Large intestine (tissue), 3 donors: ENCODE results near the gene PRPH. TPM values are rescaled to one million over a fixed set of nuclear protein-coding genes. Genes with fewer than 3 reads are reported as not detected.

ENCODE experiments used
- DNase-seq, 2 donors: peaks; one replicate each; pipeline versions ENCODE4 v3.0.0 to v3.0.0-alpha.2; 2013
- H3K27ac ChIP-seq: one replicate; pipeline ENCODE4 v1.5.1; 2013; ENCODE audit warnings: low read length
- H3K27me3 ChIP-seq: 2 replicates; pipeline ENCODE4 v1.6.1; 2013; ENCODE audit warnings: low read length; ENCODE audit not compliant: control insufficient read depth, insufficient read depth
- H3K36me3 ChIP-seq: 2 replicates; pipeline ENCODE4 v1.6.1; 2013; ENCODE audit warnings: low read length; ENCODE audit not compliant: control insufficient read depth, insufficient read depth
- H3K4me1 ChIP-seq: one replicate; pipeline ENCODE4 v1.6.1; 2013; ENCODE audit warnings: low read length; ENCODE audit not compliant: control insufficient read depth, insufficient read depth
- H3K4me3 ChIP-seq: one replicate; pipeline ENCODE4 v1.5.1; 2013; ENCODE audit warnings: low read length
- H3K9me3 ChIP-seq: one replicate; pipeline ENCODE4 v1.6.1; 2013; ENCODE audit warnings: mild to moderate bottlenecking, low read depth, low read length, moderate library complexity; ENCODE audit not compliant: control insufficient read depth
- WGBS: methylation state at CpG from one replicate; pipeline ENCODE4 v1.1.5; 2013; ENCODE audit warnings: low lambda C conversion rate; ENCODE audit not compliant: insufficient coverage; 5-methylcytosine and 5-hydroxymethylcytosine counted together
- polyA plus RNA-seq: library from polyadenylated mRNA; unstranded; fragments of 120-200 nt; gene quantifications from one replicate; pipeline ENCODE4 v1.2.1, GENCODE V29; 2013

Gene PRPH
- polyA plus RNA-seq, 1 donor, result 115 TPM

- no peaks in the 10 kb centered on the region for H3K4me1 ChIP-seq
These were observed 5.9 kb upstream of the PRPH start for GRCh38 chr12:49288922-49289555.

GRCh38 chr12:49292729-49293055 is 2.3 kb upstream of the PRPH start:
- Histone ChIP-seq H3K27ac (no peak overlapping the region), H3K4me3 (no peak overlapping the region), H3K27me3 (peaks cover 67% of the 10 kb centered on the region), H3K36me3 (no peaks in the 10 kb centered on the region), H3K9me3 (peaks cover 20% of the 10 kb centered on the region), H3K4me1 (peaks cover 15% of the 10 kb centered on the region)
- no CpG with 5 or more reads among the region's 7 CpGs for WGBS
- no peak for DNase-seq

More at GRCh38 chr12:49288922-49289555, 5.9 kb upstream of the PRPH start:
- H3K9me3 ChIP-seq, result no peaks in the 10 kb centered on the region
- no peak for DNase-seq
- no peak overlapping the region for H3K27ac ChIP-seq
- peaks cover 42% of the 10 kb centered on the region for H3K27me3 ChIP-seq
- 80% methylated on average over 2 of the region's 9 CpGs for WGBS
- no peak overlapping the region for H3K4me3 ChIP-seq
- H3K36me3 ChIP-seq, result no peaks in the 10 kb centered on the region

- peaks cover 20% of the 10 kb centered on the region for H3K9me3 ChIP-seq
- H3K4me1 ChIP-seq, result peaks cover 18% of the 10 kb centered on the region
- H3K27ac ChIP-seq, result peak overlapping the region; percentile 20
- 0% methylated on average over 2 of the region's 18 CpGs for WGBS
- no peak overlapping the region for H3K4me3 ChIP-seq
- peak; percentile 31 to 37 for DNase-seq
- no peaks in the 10 kb centered on the region for H3K36me3 ChIP-seq
- peaks cover 68% of the 10 kb centered on the region for H3K27me3 ChIP-seq
These were observed 1.6 kb upstream of the PRPH start for GRCh38 chr12:49293056-49293956.

- peaks cover 18% of the 10 kb centered on the region for H3K4me1 ChIP-seq
- no CpG with 5 or more reads among the region's 8 CpGs for WGBS
- peak overlapping the region; percentile 24 for H3K27ac ChIP-seq
- DNase-seq, result no peak
- H3K9me3 ChIP-seq, result peaks cover 20% of the 10 kb centered on the region
- H3K27me3 ChIP-seq, result peaks cover 76% of the 10 kb centered on the region
- H3K4me3 ChIP-seq, result no peak overlapping the region
- H3K36me3 ChIP-seq, result no peaks in the 10 kb centered on the region
These were observed 702 bp upstream of the PRPH start for GRCh38 chr12:49294086-49294803.

GRCh38 chr12:49294804-49295081 is 204 bp upstream of the PRPH start:
- Histone ChIP-seq H3K4me1 (peaks cover 18% of the 10 kb centered on the region), H3K27me3 (peaks cover 76% of the 10 kb centered on the region), H3K36me3 (no peaks in the 10 kb centered on the region), H3K4me3 (no peak overlapping the region), H3K9me3 (peaks cover 20% of the 10 kb centered on the region), H3K27ac (peak overlapping the region; percentile 24)
- WGBS, result no CpG with 5 or more reads among the region's 5 CpGs
- DNase-seq, result peak in 1 of 2 donors; percentile 24

- DNase-seq, result peak; percentile 44 to 57
- Histone ChIP-seq H3K9me3 (peaks cover 20% of the 10 kb centered on the region), H3K27ac (no peak overlapping the region), H3K36me3 (no peaks in the 10 kb centered on the region), H3K4me3 (peak overlapping the region; percentile 32), H3K27me3 (peaks cover 71% of the 10 kb centered on the region), H3K4me1 (peaks cover 18% of the 10 kb centered on the region)
- WGBS, result no CpG with 5 or more reads among the region's 54 CpGs
These were observed 1.3 kb downstream of the PRPH start for GRCh38 chr12:49296034-49296835.

GRCh38 chr12:49296836-49297694 is 2.1 kb downstream of the PRPH start:
- Histone ChIP-seq H3K4me1 (peaks cover 18% of the 10 kb centered on the region), H3K27ac (no peak overlapping the region), H3K36me3 (no peaks in the 10 kb centered on the region), H3K27me3 (peaks cover 71% of the 10 kb centered on the region), H3K4me3 (peak overlapping the region; percentile 32), H3K9me3 (peaks cover 20% of the 10 kb centered on the region)
- DNase-seq, result peak; percentile 23 to 54
- 0% methylated on average over 5 of the region's 77 CpGs for WGBS

GRCh38 chr12:49297695-49298060 is 2.7 kb downstream of the PRPH start:
- peaks cover 18% of the 10 kb centered on the region for H3K4me1 ChIP-seq
- H3K36me3 ChIP-seq, result no peaks in the 10 kb centered on the region
- H3K27ac ChIP-seq, result no peak overlapping the region
- no peak for DNase-seq
- H3K9me3 ChIP-seq, result peaks cover 20% of the 10 kb centered on the region
- no peak overlapping the region for H3K4me3 ChIP-seq
- peaks cover 71% of the 10 kb centered on the region for H3K27me3 ChIP-seq
- no CpG with 5 or more reads among the region's 8 CpGs for WGBS

- WGBS, result 29% methylated on average over 1 of the region's 6 CpGs
- Histone ChIP-seq H3K36me3 (no peaks in the 10 kb centered on the region), H3K27ac (no peak overlapping the region), H3K9me3 (peaks cover 20% of the 10 kb centered on the region), H3K27me3 (peaks cover 71% of the 10 kb centered on the region), H3K4me1 (peaks cover 18% of the 10 kb centered on the region), H3K4me3 (no peak overlapping the region)
- DNase-seq, result no peak
These were observed 3.2 kb downstream of the PRPH start for GRCh38 chr12:49298160-49298559.
